HG02763 (cell line): ENCODE data around the gene IQCC.

Source experiments
- ATAC-seq: cut with Tn5 transposase; IDR thresholded peaks from one replicate; pipeline ENCODE4 v1.9.1; 2021; ENCODE audit warnings: mild to moderate bottlenecking, moderate library complexity; ENCODE audit not compliant: unreplicated experiment

The IQCC gene

GRCh38 chr1:32255072-32256071 is 49.9 kb downstream of the IQCC start:
- ATAC-seq = no peak

GRCh38 chr1:32256473-32257226 is 51.2 kb downstream of the IQCC start:
- no peak for ATAC-seq

GRCh38 chr1:32257227-32257508 is 51.7 kb downstream of the IQCC start:
- no peak for ATAC-seq
